Nephron (organoid): ENCODE data around the gene PPP2R2D.

Source experiments
- H3K27ac Mint-ChIP-seq, 3 experiments: 2 replicates each; pipeline ENCODE4 v1.8.0; 2020; ENCODE audit warnings: mixed read lengths in 3 of 3, mild to moderate bottlenecking in 2 of 3, moderate library complexity in 1 of 3
- H3K27me3 Mint-ChIP-seq: 2 replicates; pipeline ENCODE4 v1.8.0; 2021; ENCODE audit warnings: low read depth, mild to moderate bottlenecking, moderate library complexity, mixed read lengths
- H3K36me3 Mint-ChIP-seq: 2 replicates; pipeline ENCODE4 v1.8.0; 2020; ENCODE audit warnings: low read depth, mixed read lengths
- H3K4me1 Mint-ChIP-seq: 2 replicates; pipeline ENCODE4 v1.8.0; 2020; ENCODE audit warnings: mixed read lengths
- H3K4me3 Mint-ChIP-seq, 3 experiments: 2 replicates each; pipeline ENCODE4 v1.8.0; 2020; ENCODE audit warnings: mild to moderate bottlenecking in 3 of 3, mixed read lengths in 3 of 3, moderate library complexity in 2 of 3
- H3K9me3 Mint-ChIP-seq: 2 replicates; pipeline ENCODE4 v1.8.0; 2020; ENCODE audit warnings: mixed read lengths
- CTCF ChIP-seq, 3 experiments: fragments of 200-600 bp; sonication (generic); IDR thresholded peaks; one replicate each; pipeline ENCODE4 v1.5.0; 2021; ENCODE audit warnings: antibody characterized with exemption in 3 of 3; ENCODE audit not compliant: unreplicated experiment in 3 of 3

Gene PPP2R2D

GRCh38 chr10:131974034-131974817 lies 73.4 kb downstream of the PPP2R2D start:
- Mint-ChIP-seq H3K9me3 (no peaks in the 10 kb centered on the region), H3K36me3 (peaks cover 65% of the 10 kb centered on the region), H3K27me3 (no peaks in the 10 kb centered on the region), H3K27ac (peak overlapping the region in 1 of 3 experiments; percentile 24), H3K4me3 (peak overlapping the region in 1 of 3 experiments; percentile 32), H3K4me1 (peaks cover 55% of the 10 kb centered on the region)
- no peak for TF ChIP-seq CTCF (IDR thresholded peaks at IDR 0.05; ENCODE audit: unreplicated experiment in 3 of 3)

GRCh38 chr10:131975003-131975402 lies 74.2 kb downstream of the PPP2R2D start:
- Mint-ChIP-seq H3K4me3 (peak overlapping the region in 1 of 3 experiments; percentile 8), H3K27ac (peak overlapping the region in 1 of 3 experiments; percentile 10), H3K27me3 (no peaks in the 10 kb centered on the region), H3K4me1 (peaks cover 63% of the 10 kb centered on the region), H3K36me3 (peaks cover 65% of the 10 kb centered on the region), H3K9me3 (no peaks in the 10 kb centered on the region)
- no peak for TF ChIP-seq CTCF (IDR thresholded peaks at IDR 0.05; ENCODE audit: unreplicated experiment in 3 of 3)

GRCh38 chr10:131975796-131976195 lies 75.0 kb downstream of the PPP2R2D start:
- TF ChIP-seq CTCF (IDR thresholded peaks at IDR 0.05; ENCODE audit: unreplicated experiment in 3 of 3), result no peak
- Mint-ChIP-seq H3K27ac (peak overlapping the region in 2 of 3 experiments; percentile 10 to 44), H3K4me1 (peaks cover 66% of the 10 kb centered on the region), H3K36me3 (peaks cover 57% of the 10 kb centered on the region), H3K9me3 (no peaks in the 10 kb centered on the region), H3K4me3 (peak overlapping the region in 2 of 3 experiments; percentile 19 to 45), H3K27me3 (no peaks in the 10 kb centered on the region)

DNA sequence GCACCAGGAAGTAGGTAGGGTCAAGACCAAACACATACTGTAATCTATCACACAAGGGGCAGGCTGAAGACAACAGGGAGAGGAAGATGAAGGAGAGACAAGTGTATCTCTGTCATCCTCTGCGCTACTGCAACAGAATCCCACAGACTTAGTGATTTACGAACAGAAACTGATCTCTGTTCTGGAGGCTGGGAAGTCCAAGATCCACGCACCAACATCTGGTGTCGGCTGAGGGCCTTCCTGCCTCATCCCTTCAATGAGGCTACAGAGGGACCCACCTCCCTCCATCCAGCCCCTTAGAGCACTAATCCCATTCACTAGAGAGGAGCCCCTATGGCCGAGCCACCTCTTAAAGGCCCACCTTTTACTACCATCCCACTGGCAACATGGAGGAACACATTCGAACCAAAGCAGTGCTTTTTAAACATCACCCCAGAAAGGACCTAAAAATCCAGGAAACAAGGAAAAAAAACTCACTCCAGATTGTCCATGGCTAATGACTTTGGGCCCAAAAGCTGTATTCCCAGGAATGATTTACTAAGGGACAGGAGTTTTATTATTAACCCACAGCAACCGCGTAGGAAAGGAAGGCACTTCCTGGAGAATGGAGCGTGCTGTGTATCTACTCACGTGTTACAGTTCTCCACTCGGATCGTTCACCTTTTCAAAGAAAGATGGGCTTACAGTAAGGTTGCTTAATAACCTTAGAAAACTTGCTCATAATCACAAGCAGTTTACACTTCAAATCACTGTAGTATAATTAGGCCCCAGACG lies 76.7 kb downstream of the PPP2R2D start:
- Mint-ChIP-seq H3K4me3 (peak overlapping the region; percentile 45 to 87 (median 74)), H3K4me1 (peaks cover 68% of the 10 kb centered on the region), H3K27me3 (no peaks in the 10 kb centered on the region), H3K36me3 (peaks cover 43% of the 10 kb centered on the region), H3K27ac (peak overlapping the region; percentile 6 to 83 (median 79)), H3K9me3 (no peaks in the 10 kb centered on the region)
- TF ChIP-seq CTCF (IDR thresholded peaks at IDR 0.05; ENCODE audit: unreplicated experiment in 3 of 3), result no peak

DNA sequence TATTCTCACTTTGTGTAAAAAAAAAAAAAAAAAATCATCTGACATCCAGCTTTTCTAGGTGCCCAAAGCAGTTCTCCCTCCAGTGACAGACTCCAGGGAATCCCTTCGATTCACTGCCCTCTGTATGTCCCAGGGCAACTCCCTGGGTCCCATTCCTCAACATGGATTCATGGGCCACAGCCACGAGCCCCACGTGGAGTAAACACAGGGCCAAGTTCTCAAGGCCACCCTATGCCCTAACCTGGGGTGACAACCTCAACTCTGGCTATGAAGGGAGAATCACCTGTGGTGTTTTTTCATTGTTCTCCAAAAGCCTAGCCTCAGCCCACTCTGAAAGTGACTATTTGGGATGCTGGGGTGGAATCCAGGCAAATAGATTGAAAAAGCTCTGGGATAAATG lies 77.6 kb downstream of the PPP2R2D start:
- H3K27ac Mint-ChIP-seq, result peak overlapping the region; percentile 6 to 83 (median 79)
- TF ChIP-seq CTCF (IDR thresholded peaks at IDR 0.05; ENCODE audit: unreplicated experiment in 3 of 3), result no peak
- H3K9me3 Mint-ChIP-seq, result peaks cover 4% of the 10 kb centered on the region
- peaks cover 60% of the 10 kb centered on the region for H3K4me1 Mint-ChIP-seq
- peak overlapping the region; percentile 45 to 87 (median 74) for H3K4me3 Mint-ChIP-seq
- H3K27me3 Mint-ChIP-seq, result no peaks in the 10 kb centered on the region
- H3K36me3 Mint-ChIP-seq, result peaks cover 37% of the 10 kb centered on the region
